Activated CD4-positive, alpha-beta T cell treated with anti-CD3 and anti-CD28 coated beads, Interleukin-2, Interleukin-4, amounts not matched to agents 100 ng/mL and 50 ng/mL, durations not matched to agents 16 hours and 8 hours (primary cell): ENCODE results near the gene ZKSCAN5.
"Not testable (repeated sequence)": the region's sequence is repeated elsewhere in the genome, so short reads cannot be mapped to it uniquely, and the experiment has no call there.

ENCODE experiments used
- DNase-seq: peaks from one replicate; pipeline ENCODE4 v3.0.0-alpha.2; 2020; ENCODE audit warnings: low spot score

Gene ZKSCAN5

GRCh38 chr7:99497766-99498545 lies 6.5 kb upstream of the ZKSCAN5 start:
- DNase-seq, result no peak

- DNase-seq, result no peak
Measured at GRCh38 chr7:99498546-99498944, 5.9 kb upstream of the ZKSCAN5 start.

- peak; percentile 29 for DNase-seq
Measured at GRCh38 chr7:99499371-99499720, 5.1 kb upstream of the ZKSCAN5 start.

- DNase-seq, result peak; percentile 92
Measured at GRCh38 chr7:99499721-99500636, 4.5 kb upstream of the ZKSCAN5 start, which contains the start of gene ZNF394. ZNF394 (minus strand) TSS chr7:99500281; CDS start chr7:99500093, 188 bp downstream.

GRCh38 chr7:99500637-99501009 lies 3.8 kb upstream of the ZKSCAN5 start:
- no peak for DNase-seq

GRCh38 chr7:99501236-99501635 lies 3.2 kb upstream of the ZKSCAN5 start:
- not testable (repeated sequence) for DNase-seq

- no peak for DNase-seq
Measured at GRCh38 chr7:99504281-99504602, 220 bp upstream of the ZKSCAN5 start.

GRCh38 chr7:99505324-99505662 lies 831 bp downstream of the ZKSCAN5 start:
- no peak for DNase-seq

GRCh38 chr7:99514050-99514449 lies 9.6 kb downstream of the ZKSCAN5 start:
- DNase-seq, result no peak

GRCh38 chr7:99521399-99521798 lies 16.9 kb downstream of the ZKSCAN5 start:
- DNase-seq, result no peak

GRCh38 chr7:99525713-99526440 lies 21.4 kb downstream of the ZKSCAN5 start:
- no peak for DNase-seq

- no peak for DNase-seq
Measured at GRCh38 chr7:99531354-99531765, 26.9 kb downstream of the ZKSCAN5 start.

GRCh38 chr7:99535667-99536066 lies 31.2 kb downstream of the ZKSCAN5 start:
- no peak for DNase-seq

- no peak for DNase-seq
Measured at GRCh38 chr7:99539213-99539811, 34.9 kb downstream of the ZKSCAN5 start.

- DNase-seq, result no peak
Measured at GRCh38 chr7:99540542-99540941, 36.1 kb downstream of the ZKSCAN5 start.

GRCh38 chr7:99541212-99541611 lies 36.8 kb downstream of the ZKSCAN5 start:
- no peak for DNase-seq

- DNase-seq, result no peak
Measured at GRCh38 chr7:99543081-99543671, 38.7 kb downstream of the ZKSCAN5 start.

- no peak for DNase-seq
Measured at GRCh38 chr7:99543916-99544315, 39.5 kb downstream of the ZKSCAN5 start.

- not testable (repeated sequence) for DNase-seq
Measured at GRCh38 chr7:99545308-99545707, 40.8 kb downstream of the ZKSCAN5 start.

GRCh38 chr7:99549545-99549944 lies 45.1 kb downstream of the ZKSCAN5 start:
- not testable (repeated sequence) for DNase-seq

- no peak for DNase-seq
Measured at GRCh38 chr7:99551334-99551733, 46.9 kb downstream of the ZKSCAN5 start.
